Forelimb muscle (tissue), 1 donor: ENCODE data around the gene FOXP4. TPM values are rescaled to one million over a fixed set of nuclear protein-coding genes. Genes with fewer than 3 reads are reported as not detected.
"Not testable (repeated sequence)": the region's sequence is repeated elsewhere in the genome, so short reads cannot be mapped to it uniquely, and the experiment has no call there.

Source experiments
- DNase-seq: peaks from one replicate; pipeline ENCODE4 v3.0.0-alpha.2; 2013; ENCODE audit warnings: low read depth
- polyA plus RNA-seq: library from polyadenylated mRNA; unstranded; fragments of 120-200 nt; gene quantifications from one replicate; pipeline ENCODE4 v1.2.1, GENCODE V29; 2013; ENCODE audit not compliant: insufficient read length

The FOXP4 gene
- polyA plus RNA-seq, 1 donor: 15.1 TPM

DNA sequence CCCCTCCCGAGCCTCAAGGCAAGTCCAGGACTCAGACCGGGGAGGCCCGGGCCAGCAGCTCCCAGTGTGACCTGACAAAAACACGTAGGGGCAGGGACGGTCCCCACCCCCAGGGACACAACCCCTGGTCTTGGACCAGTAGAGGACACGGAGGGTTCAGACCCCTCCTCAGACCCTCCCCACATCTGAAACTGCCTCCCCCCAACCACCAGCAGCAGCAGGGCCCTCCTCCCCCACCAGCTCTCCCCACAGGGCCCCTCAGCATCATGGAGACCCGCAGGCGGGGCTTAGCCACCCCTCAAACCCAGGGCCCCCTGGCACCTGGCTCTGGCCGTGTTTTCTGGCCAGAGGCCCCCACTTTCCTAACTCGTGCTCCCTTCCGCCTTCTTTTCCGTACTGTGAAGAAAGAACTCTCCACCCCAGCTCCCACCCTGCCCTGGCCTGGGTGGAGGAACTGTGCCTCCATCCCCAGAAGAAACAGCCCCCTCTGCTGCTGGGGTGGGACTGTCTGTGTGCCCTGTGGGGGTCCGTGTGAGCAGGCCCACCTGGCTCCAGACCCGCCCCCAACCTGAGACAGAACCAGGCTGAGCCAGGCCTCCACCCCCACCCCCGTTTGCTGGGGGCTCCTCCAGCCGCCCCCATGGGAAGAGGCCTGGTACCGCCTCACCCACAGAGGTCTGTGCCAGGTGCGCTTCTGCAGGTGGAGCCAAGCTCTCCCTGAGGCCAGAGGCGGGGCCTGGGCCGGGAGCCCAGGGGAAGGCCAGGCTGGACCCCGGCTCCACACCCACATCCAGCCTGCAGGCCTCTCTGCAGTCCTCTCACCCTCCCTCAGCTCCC, 53.1 kb downstream of the FOXP4 start:
- DNase-seq: no peak

GRCh38 chr6:41599852-41600445, 53.8 kb downstream of the FOXP4 start:
- no peak for DNase-seq

GRCh38 chr6:41600499-41601247, 54.5 kb downstream of the FOXP4 start:
- no peak for DNase-seq

- no peak for DNase-seq
Measured at GRCh38 chr6:41601248-41601549, 55.0 kb downstream of the FOXP4 start.

- no peak for DNase-seq
Measured at GRCh38 chr6:41602422-41602743, 56.2 kb downstream of the FOXP4 start.

GRCh38 chr6:41602864-41603608, 56.9 kb downstream of the FOXP4 start:
- peak; percentile 75 for DNase-seq

DNA sequence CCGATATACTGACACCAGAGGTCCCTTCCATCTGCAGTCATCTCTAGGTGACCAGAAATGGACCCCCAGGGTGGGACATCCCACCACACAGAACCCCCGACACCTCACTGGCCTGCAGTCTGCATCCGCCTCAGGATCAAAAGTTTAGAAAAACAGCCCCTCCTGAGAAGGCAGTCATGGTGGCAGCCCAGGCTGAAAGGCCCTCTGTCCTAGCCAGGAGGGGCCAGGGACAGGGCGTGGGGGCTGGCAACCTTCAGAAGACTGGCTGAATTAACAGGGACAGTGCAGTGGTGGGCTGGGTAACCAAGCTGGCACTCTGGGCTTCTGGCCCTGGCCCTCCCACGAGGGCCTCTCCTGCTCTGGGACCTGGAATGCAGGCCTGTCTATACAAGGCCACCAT, 57.8 kb downstream of the FOXP4 start:
- no peak for DNase-seq

DNA sequence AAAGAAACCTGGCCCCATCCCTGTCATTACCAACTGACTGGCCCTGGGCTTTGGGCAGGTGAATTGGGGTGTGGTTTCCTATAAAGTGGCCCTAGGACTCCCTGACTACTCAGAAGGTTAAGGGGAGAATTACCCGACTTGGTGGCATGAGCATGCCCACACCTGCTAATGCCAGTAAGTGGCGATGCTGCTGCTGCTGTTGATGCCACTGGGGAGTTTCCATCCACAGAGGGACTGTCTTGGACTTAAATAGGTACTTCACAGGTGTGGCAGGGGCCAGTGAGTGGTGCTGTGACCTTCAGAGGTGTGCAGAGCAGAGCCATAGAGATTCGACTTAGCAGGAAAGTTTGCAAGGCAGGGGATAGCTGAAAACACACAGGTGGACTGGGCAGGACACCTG, 59.5 kb downstream of the FOXP4 start:
- no peak for DNase-seq

DNA sequence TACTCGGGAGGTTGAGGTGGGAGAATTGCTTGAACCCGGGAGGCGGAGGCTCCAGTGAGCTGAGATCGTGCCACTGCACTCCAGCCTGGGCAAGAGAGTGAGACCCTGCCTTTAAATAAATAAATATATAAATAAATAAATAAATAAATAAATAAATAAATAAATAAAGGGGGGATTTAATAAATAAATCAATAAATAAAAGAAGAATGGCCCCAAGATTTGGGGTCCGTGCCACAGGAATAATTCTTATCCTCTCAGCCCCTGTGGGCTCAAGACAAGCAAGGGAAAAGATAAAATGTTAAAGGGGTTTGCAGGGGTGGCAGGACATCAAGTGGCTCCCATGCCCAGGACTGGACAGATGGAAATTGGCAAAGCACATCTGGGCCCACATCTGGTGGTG, 60.9 kb downstream of the FOXP4 start:
- no peak for DNase-seq

GRCh38 chr6:41607736-41608135, 61.6 kb downstream of the FOXP4 start:
- DNase-seq: no peak

DNA sequence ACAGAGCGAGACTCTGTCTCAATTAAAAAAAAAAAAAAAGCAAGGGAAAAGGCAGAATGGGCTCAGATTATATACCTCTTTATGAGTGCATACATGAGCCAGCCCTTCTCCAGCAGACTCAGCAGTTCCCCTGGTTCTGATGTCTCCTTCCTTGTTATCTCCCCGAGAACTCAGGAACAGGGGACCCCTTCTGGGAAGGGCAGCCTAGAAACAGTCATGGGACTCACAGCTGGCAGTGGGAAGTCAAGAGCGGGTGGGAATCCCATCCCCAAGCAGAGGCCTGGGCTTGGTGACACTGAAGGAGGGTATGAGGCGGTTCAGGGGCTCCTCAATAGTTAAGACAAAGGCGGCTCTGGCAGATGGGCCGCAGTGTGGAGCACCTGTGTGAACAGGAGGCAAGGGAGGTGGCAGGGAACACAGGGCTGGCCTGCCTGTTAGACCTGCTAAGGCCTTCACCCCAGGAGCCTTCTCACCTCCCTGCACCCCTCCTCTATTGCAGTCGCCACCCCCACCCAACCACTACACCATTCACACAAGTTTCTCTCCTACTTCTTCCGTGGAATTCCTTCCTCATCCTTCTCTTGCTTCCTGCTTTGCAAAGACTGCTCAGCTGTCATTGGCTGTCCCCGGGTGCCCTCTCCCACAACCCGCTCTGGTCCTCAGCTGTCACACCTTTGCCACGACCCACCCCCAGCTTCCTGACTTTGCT, 62.4 kb downstream of the FOXP4 start:
- no peak for DNase-seq

DNA sequence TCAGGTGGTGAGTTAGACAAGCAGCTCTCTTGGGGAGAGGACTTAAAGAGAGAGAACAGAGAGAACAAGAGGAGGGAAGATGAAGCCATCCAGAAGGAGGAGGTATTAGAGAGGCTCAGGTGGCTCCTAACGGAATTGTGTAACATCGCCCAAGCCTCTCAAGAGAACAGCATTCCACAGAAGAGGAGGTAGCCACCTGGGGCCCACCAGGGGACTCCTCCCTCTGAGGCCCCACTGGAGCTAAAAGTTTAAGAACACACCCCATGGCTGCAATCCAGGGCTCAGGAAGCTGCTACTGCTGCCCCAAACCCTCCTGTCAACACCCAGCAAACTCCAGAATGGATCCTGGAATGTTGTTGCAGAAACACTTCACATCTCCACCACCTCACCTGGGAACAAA, 68.5 kb downstream of the FOXP4 start:
- no peak for DNase-seq

- DNase-seq: no peak
Measured at GRCh38 chr6:41615311-41615710, 69.1 kb downstream of the FOXP4 start.

DNA sequence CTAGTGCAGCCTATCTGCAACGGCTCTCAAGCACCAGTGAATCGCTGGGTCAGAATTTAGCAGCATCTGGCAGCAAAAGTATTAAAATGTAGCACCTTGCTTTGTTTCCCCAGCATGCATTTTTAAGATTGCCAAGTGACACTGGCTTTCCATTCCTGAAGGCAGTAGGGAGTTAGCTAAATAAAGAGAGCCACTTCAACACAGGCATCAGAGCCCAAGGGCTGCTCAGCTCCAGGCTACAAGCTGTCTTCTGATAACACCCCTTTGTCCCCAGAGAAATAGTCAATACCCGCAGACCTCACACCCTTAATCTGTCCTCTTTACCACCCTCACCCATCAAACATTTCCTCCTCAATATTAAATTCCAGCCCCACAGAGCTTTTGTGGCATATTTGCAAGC, 72.4 kb downstream of the FOXP4 start:
- DNase-seq: no peak

- not testable (repeated sequence) for DNase-seq
Measured at GRCh38 chr6:41619193-41619592, 73.0 kb downstream of the FOXP4 start.

DNA sequence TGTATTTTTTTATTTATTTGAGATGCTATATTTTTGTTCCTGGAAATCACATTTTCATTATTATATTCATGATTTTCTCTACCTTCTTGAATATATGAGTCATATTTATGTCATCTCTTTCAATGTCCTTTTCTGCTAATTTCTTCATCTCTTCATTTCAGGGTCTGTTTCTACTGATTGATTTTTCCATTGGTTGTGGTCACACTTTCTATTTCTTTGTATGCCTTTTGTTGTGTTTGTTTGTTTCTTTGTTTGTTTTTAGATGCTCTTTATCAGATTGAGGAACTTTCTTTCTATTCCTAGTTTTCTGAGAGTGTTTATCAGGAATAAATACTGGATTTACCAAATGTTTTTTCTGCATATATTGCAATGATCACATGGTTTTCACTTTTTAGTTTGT, 75.2 kb downstream of the FOXP4 start:
- DNase-seq: no peak

GRCh38 chr6:41621802-41622201, 75.6 kb downstream of the FOXP4 start:
- no peak for DNase-seq

DNA sequence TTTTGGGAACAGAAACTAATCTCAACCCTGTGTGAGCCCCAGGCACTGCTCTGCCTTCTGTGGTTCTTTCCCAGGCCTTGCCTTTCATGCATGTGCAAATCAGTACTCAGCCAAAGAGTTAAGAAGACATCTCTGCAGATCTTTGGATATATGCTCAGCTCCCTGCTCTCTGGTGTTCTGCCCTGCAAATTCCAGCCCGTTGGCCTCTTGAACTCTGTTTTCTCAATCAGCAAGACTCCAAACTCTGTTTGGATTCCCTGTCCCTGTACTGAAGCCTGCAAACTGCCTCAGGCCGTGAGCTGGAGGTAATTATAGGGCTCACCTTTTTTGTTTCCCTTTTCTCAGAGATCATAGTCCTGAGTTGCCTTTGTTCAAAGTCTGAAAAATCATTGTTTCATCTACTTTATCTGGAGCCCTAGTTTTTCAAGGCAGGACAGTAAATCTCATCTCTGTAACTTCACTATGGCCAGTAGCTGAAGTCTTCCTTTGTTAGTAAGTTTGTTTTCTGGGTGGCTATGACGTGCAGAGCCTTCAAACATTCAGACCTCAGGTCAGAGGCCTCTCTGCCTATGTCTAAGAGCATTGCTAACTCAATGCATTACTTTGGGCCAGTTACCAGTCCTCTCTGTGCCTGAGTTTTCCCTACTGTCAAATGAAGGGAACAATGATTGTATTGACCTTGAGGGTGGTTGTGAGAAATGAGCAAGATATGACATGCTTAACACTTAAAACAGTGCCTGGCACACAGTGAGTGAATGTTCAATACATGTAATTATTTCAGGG, 76.2 kb downstream of the FOXP4 start:
- DNase-seq: no peak

- no peak for DNase-seq
Measured at GRCh38 chr6:41623330-41623729, 77.1 kb downstream of the FOXP4 start.

DNA sequence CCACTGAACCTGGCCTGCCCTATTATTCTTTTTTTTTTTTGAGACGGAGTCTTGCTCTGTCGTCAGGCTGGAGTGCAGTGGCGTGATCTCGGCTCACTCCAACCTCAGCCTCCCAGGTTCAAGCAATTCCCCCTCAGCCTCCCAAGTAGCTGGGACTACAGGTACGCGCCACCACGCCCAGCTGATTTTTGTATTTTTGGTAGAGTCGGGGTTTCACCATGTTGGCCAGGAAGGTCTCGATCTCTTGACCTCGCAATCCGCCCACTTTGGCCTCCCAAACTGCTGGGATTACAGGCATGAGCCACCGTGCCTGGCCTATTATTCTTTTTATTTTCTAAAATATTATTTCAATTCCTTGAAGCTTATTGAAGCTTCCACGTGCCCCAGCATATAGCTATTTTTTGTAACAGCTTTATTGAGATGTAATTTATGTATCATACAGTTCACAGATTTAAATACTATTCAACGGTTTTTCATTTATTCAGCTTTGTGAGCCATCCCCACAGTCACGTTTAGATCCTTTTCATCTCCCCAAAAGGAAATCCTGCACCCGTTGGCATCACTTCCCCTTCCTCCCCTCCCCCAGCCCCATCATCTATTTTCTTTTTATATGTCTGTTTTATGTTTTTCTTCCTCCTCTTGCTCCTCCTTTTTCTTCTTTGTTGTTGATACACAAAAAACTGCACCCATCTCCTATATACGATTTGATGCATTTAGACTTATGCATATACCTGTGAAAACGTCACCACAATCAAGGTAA, 78.6 kb downstream of the FOXP4 start:
- DNase-seq: no peak
